IMR-90 (cell line): ENCODE measurements around the gene TBPL2. TPM values are rescaled to one million over a fixed set of nuclear protein-coding genes. Genes with fewer than 3 reads are reported as not detected.

ENCODE experiments used
- ATAC-seq: fragments of 200-7000 bp; cut with Tn5 transposase; 2 replicates; pipeline ENCODE4 v1.9.1; 2020; ENCODE audit warnings: low read depth, mild to moderate bottlenecking, moderate library complexity
- BruUV-seq: library from RNA; stranded (reverse); fragments of 400-500 nt; replicated peaks from 2 replicates; lab custom pipeline; 2021; lab: Mats Ljungman, UMichigan
- CTCF ChIA-PET: fragments of 300-600 bp; formaldehyde crosslinking; extraction: SDS; loops from one replicate; lab custom pipeline; 2021; ENCODE audit warnings: antibody characterized with exemption; lab: Yijun Ruan, JAX
- POLR2A ChIA-PET: fragments of 300-600 bp; sonication (Branson Sonifier 250); formaldehyde crosslinking; loops from one replicate; lab custom pipeline; 2022; ENCODE audit warnings: antibody characterized with exemption; ENCODE audit not compliant: unreplicated experiment; lab: Charles Lee
- DNase-seq: peaks from one replicate; pipeline ENCODE4 v3.0.0; 2013
- H2AFZ ChIP-seq: replicated peaks from 2 replicates; pipeline ENCODE3; 2013; ENCODE audit warnings: low read length, mild to moderate bottlenecking; ENCODE audit not compliant: poor library complexity
- H2AK5ac ChIP-seq: 2 replicates; pipeline ENCODE4 v1.6.1; 2013; ENCODE audit warnings: low read depth, low read length, inconsistent platforms
- H2AK9ac ChIP-seq: replicated peaks from 2 replicates; pipeline ENCODE3; 2013; ENCODE audit warnings: mild to moderate bottlenecking, low read depth, low read length, moderate library complexity; ENCODE audit not compliant: poor library complexity
- H2BK120ac ChIP-seq: 2 replicates; pipeline ENCODE4 v1.6.1; 2013; ENCODE audit warnings: low read depth, low read length, inconsistent platforms
- H2BK15ac ChIP-seq: 3 replicates; pipeline ENCODE4 v1.6.1; 2013; ENCODE audit warnings: low read depth, low read length, inconsistent platforms
- H2BK20ac ChIP-seq: 2 replicates; pipeline ENCODE4 v1.6.1; 2013; ENCODE audit warnings: low read depth, mild to moderate bottlenecking, inconsistent platforms, low read length, moderate library complexity
- H2BK5ac ChIP-seq: 2 replicates; pipeline ENCODE4 v1.6.1; 2013; ENCODE audit warnings: mild to moderate bottlenecking, low read depth, low read length, inconsistent platforms; ENCODE audit not compliant: poor library complexity, severe bottlenecking
- H3K14ac ChIP-seq: replicated peaks from 2 replicates; pipeline ENCODE4 v1.6.1; 2013; ENCODE audit warnings: low read depth, low read length, inconsistent platforms
- H3K18ac ChIP-seq: 2 replicates; pipeline ENCODE4 v1.6.1; 2013; ENCODE audit warnings: low read depth, low read length, control low read depth
- H3K23ac ChIP-seq: 2 replicates; pipeline ENCODE4 v1.6.1; 2013; ENCODE audit warnings: low read depth, low read length, inconsistent platforms
- H3K27ac ChIP-seq: 2 replicates; pipeline ENCODE4 v1.5.1; 2013; ENCODE audit warnings: mild to moderate bottlenecking, control low read depth, low read length; ENCODE audit not compliant: insufficient read depth
- H3K27me3 ChIP-seq: 2 replicates; pipeline ENCODE4 v1.6.1; 2013; ENCODE audit warnings: low read length; ENCODE audit not compliant: control insufficient read depth, insufficient read depth
- H3K36me3 ChIP-seq: 2 replicates; pipeline ENCODE4 v1.6.1; 2013; ENCODE audit warnings: low read length, mixed read lengths; ENCODE audit not compliant: control insufficient read depth, insufficient read depth
- H3K4ac ChIP-seq: 2 replicates; pipeline ENCODE4 v1.6.1; 2013; ENCODE audit warnings: low read depth, low read length, inconsistent platforms
- H3K4me1 ChIP-seq: 2 replicates; pipeline ENCODE4 v1.6.1; 2013; ENCODE audit warnings: low read length, mixed read lengths; ENCODE audit not compliant: control insufficient read depth, insufficient read depth
- H3K4me2 ChIP-seq: 2 replicates; pipeline ENCODE4 v1.6.1; 2013; ENCODE audit warnings: low read depth, mild to moderate bottlenecking, control low read depth, low read length, moderate library complexity
- H3K4me3 ChIP-seq: 2 replicates; pipeline ENCODE4 v1.5.1; 2013; ENCODE audit warnings: low read depth, mild to moderate bottlenecking, control low read depth, low read length, moderate library complexity; ENCODE audit not compliant: insufficient read depth
- H3K56ac ChIP-seq: 2 replicates; pipeline ENCODE4 v1.6.1; 2013; ENCODE audit warnings: low read length, inconsistent platforms; ENCODE audit not compliant: insufficient read depth; ENCODE audit errors: extremely low read depth
- H3K79me1 ChIP-seq, 2 experiments: 2 replicates each; pipeline ENCODE4 v1.6.1; 2013; ENCODE audit warnings: low read length in 2 of 2, inconsistent platforms in 1 of 2, low read depth in 1 of 2
- H3K9ac ChIP-seq: 2 replicates; pipeline ENCODE4 v1.6.1; 2013; ENCODE audit warnings: low read depth, low read length, control low read depth
- H3K9me1 ChIP-seq: 2 replicates; pipeline ENCODE4 v1.6.1; 2013; ENCODE audit warnings: low read length, inconsistent platforms; ENCODE audit not compliant: insufficient read depth
- H3K9me3 ChIP-seq: 2 replicates; pipeline ENCODE4 v1.6.1; 2013; ENCODE audit warnings: low read length; ENCODE audit not compliant: control insufficient read depth, insufficient read depth
- H4K20me1 ChIP-seq: 2 replicates; pipeline ENCODE4 v1.6.1; 2013; ENCODE audit warnings: low read length, inconsistent platforms; ENCODE audit not compliant: insufficient read depth
- H4K5ac ChIP-seq: 2 replicates; pipeline ENCODE4 v1.6.1; 2013; ENCODE audit warnings: mild to moderate bottlenecking, low read depth, low read length, control low read depth
- H4K8ac ChIP-seq, 2 experiments: 2 replicates each; pipeline ENCODE4 v1.6.1; 2013; ENCODE audit warnings: low read depth in 2 of 2, low read length in 2 of 2, control low read depth in 1 of 2, inconsistent platforms in 1 of 2
- H4K91ac ChIP-seq: 2 replicates; pipeline ENCODE4 v1.6.1; 2013; ENCODE audit warnings: low read depth, low read length, inconsistent platforms; ENCODE audit not compliant: insufficient read depth
- CHD1 ChIP-seq: IDR thresholded peaks from 2 replicates; pipeline ENCODE4 v1.6.1; 2012; ENCODE audit warnings: low read depth, low read length, improper control_type of control experiment
- MAFK ChIP-seq: IDR thresholded peaks from 2 replicates; pipeline ENCODE4 v1.6.1; 2012; ENCODE audit warnings: low read depth, low read length, improper control_type of control experiment
- RCOR1 ChIP-seq: IDR thresholded peaks from 2 replicates; pipeline ENCODE4 v1.6.1; 2012; ENCODE audit warnings: mild to moderate bottlenecking, low read length, improper control_type of control experiment; ENCODE audit not compliant: insufficient replicate concordance
- WGBS, 2 experiments: methylation state at CpG; one replicate each; pipeline versions ENCODE4 v1.1.5 to v1.1.7; 2013; ENCODE audit warnings: missing lambda C conversion rate in 2 of 2; ENCODE audit not compliant: insufficient read length in 1 of 2; ENCODE audit errors: extremely low coverage in 2 of 2; 5-methylcytosine and 5-hydroxymethylcytosine counted together
- dilution Hi-C: fragments of 300-500 bp; cut with HindIII; formaldehyde crosslinking; loops from one replicate; pipeline ENCODE4 v1.14.3; 2018; ENCODE audit warnings: low sequenced_read_pairs; ENCODE audit not compliant: unreplicated experiment
- in situ Hi-C: fragments of 300-500 bp; cut with MboI; formaldehyde crosslinking; loops from 3 replicates; pipeline ENCODE4 v1.14.3; 2019; ENCODE audit warnings: low sequenced_read_pairs, inconsistent platforms, mixed read lengths
- intact Hi-C: fragments of 100-400 bp; cut with micrococcal nuclease; formaldehyde crosslinking; loops from 2 replicates; pipeline ENCODE4 v1.10.0; 2022
- polyA plus RNA-seq, 3 experiments: library from polyadenylated mRNA; depleted of rRNA; stranded (reverse); fragments of >200 nt; gene quantifications; 2 replicates each; pipeline ENCODE4 v1.2.3, GENCODE V29; 2012; ENCODE audit warnings: low replicate concordance in 1 of 3
- total RNA-seq: library from RNA; depleted of rRNA; stranded (reverse); fragments of >200 nt; gene quantifications from 2 replicates; pipeline ENCODE4 v1.2.3, GENCODE V29; 2012
- TF ChIP-seq, protein P1 (sequence below): fragments of 150-350 bp; IDR thresholded peaks from 2 replicates; pipeline ENCODE4 v1.6.1; 2016; ENCODE audit warnings: low read depth, mild to moderate bottlenecking, low read length, moderate library complexity, borderline replicate concordance

Gene TBPL2
- total and polyA plus RNA-seq, 2 of the 4 experiments (the other 2 are of a cell fraction) = not detected

DNA sequence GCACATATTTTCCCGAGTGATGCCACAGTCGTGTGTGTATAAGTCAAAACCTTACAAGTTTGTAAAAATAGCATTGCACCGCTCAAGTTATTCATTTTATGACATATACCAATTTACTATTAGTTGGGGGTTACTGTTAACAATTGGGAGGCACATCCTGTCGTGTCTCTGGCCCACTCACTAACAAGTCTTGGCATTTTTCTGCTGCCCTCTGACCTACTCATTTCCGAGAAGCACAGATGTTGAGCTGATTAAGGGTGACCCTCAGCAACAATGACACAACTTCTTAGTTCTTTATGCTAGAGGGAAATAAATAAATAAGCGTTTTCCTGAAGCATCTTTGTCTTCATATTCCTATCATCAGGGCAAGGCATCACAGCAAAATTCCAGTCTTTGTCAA, 22.0 kb downstream of the TBPL2 start:
- Histone ChIP-seq H4K8ac (no peak overlapping the region), H3K4me1 (no peaks in the 10 kb centered on the region; the same call in 1 of the 2 replicates), H3K27ac (no peak overlapping the region), H2BK5ac (no peak overlapping the region), H3K9me1 (no peaks in the 10 kb centered on the region), H3K4me2 (no peak overlapping the region), H3K4ac (no peak overlapping the region), H4K20me1 (no peaks in the 10 kb centered on the region), H4K91ac (no peak overlapping the region), H3K56ac (no peak overlapping the region), H2BK15ac (no peak overlapping the region), H2AK5ac (no peak overlapping the region), H2AK9ac (no peak overlapping the region), H3K14ac (no peak overlapping the region), H4K5ac (no peak overlapping the region), H2BK120ac (no peak overlapping the region), H3K18ac (no peak overlapping the region), H3K9me3 (no peaks in the 10 kb centered on the region), H3K9ac (no peak overlapping the region), H3K4me3 (no peak overlapping the region), H3K23ac (no peak overlapping the region), H3K79me1 (no peaks in the 10 kb centered on the region), H3K27me3 (peaks cover 4% of the 10 kb centered on the region; the same call in 1 of the 2 replicates), H2AFZ (no peak overlapping the region), H3K36me3 (no peaks in the 10 kb centered on the region), H2BK20ac (no peak overlapping the region)
- POLR2A ChIA-PET = no interaction called here
- in situ Hi-C loops (no loop called here), dilution Hi-C loops (no loop called here), intact Hi-C loops (no loop called here)
- no peak for TF ChIP-seq RCOR1
- TF ChIP-seq MAFK = no peak
- TF ChIP-seq CHD1 = no peak
- TF ChIP-seq, protein P1, sequence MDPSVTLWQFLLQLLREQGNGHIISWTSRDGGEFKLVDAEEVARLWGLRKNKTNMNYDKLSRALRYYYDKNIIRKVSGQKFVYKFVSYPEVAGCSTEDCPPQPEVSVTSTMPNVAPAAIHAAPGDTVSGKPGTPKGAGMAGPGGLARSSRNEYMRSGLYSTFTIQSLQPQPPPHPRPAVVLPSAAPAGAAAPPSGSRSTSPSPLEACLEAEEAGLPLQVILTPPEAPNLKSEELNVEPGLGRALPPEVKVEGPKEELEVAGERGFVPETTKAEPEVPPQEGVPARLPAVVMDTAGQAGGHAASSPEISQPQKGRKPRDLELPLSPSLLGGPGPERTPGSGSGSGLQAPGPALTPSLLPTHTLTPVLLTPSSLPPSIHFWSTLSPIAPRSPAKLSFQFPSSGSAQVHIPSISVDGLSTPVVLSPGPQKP = no peak
- ATAC-seq (no peak), DNase-seq (no peak)
- CTCF ChIA-PET = no interaction called here
- no CpG with 5 or more reads among the region's 6 CpGs for WGBS, 2 experiments
- BruUV-seq = no TSS peak
